ENCODE results near the gene NUTM1. TPM values are rescaled to one million over a fixed set of nuclear protein-coding genes. Genes with fewer than 3 reads are reported as not detected.

Gene NUTM1
- total RNA-seq, 4 donors from 2014 or later = not detected

- in situ Hi-C loops (cut with MboI; ENCODE audit: low pct_ligation_motif_present in 1 of 4, low pct_unique_long_range_greater_than_20kb in 1 of 4, low sequenced_read_pairs in 3 of 4) = loop anchor here in 1 of 4 donors (25.0 kb wide), 1 partner anchor 250 kb away; no protein-coding TSS in a partner anchor
- 0% methylated on average over 54 of the region's 78 CpGs; no CpG with 5 or more reads in 1 of the 2 donors for WGBS, 2 donors (ENCODE audit: low coverage in 1 of 2)
- TF ChIP-seq CTCF (IDR thresholded peaks at IDR 0.05) = no peak
- TF ChIP-seq POLR2A (IDR thresholded peaks at IDR 0.05) = peak; percentile 69
- peak; percentile 38 to 88 (median 88) for TF ChIP-seq POLR2AphosphoS5 (IDR thresholded peaks at IDR 0.05)
- no peak for TF ChIP-seq EP300 (IDR thresholded peaks at IDR 0.05; ENCODE audit: low read depth)
These were observed 5.4 kb upstream of the NUTM1 start, which contains the start of gene SLC12A6 for GRCh38 chr15:34337557-34338306. SLC12A6 (minus strand) TSS chr15:34337781; CDS start chr15:34336680, 1,101 bp downstream.

DNA sequence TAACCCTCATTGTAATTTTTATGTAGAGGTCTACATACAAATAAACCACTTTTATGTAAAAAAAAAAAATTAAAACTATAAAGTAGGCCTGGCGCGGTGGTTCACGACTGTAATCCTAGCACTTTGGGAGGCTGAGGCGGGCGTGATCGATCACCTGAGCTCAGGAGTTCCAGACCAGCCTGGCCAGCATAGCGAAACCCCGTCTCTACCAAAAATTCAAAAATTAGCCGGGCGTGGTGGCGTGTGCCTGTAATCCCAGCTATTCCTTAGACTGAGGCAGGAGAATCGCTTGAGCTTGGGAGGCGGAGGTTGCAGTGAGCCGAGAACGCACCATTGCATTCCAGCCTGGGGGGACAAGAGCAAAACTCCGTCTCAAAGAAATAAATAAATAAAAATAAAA lies 4.8 kb upstream of the NUTM1 start:
- Histone ChIP-seq H3K4me3 (peak overlapping the region in 3 of 4 donors; percentile 68 to 75 (median 73)), H3K4me1 (peaks cover 4 to 46% (median 11%) of the 10 kb centered on the region in 4 donors), H3K27ac (peak overlapping the region; percentile 88 to 96 (median 90))

More at GRCh38 chr15:34337557-34338306, 5.4 kb upstream of the NUTM1 start, which contains the start of gene SLC12A6:
- peak within 1 kb of the TSS; percentile 88 to 96 (median 90) for H3K27ac ChIP-seq
- peak within 1 kb of the TSS; percentile 68 to 98 (median 74) for H3K4me3 ChIP-seq
- H3K4me1 ChIP-seq = peaks cover 4 to 46% (median 11%) of the 10 kb centered on the region in 4 donors
- H3K27me3 ChIP-seq = no peaks in the 10 kb centered on the region
- peak; percentile 94 for DNase-seq
- H3K36me3 ChIP-seq = no peaks in the 10 kb centered on the region
- intact Hi-C loops (cut with DNase I; ENCODE audit: low total_unique reads) = no loop called here
- no peaks in the 10 kb centered on the region for H3K9me3 ChIP-seq

GRCh38 chr15:34339946-34340345 lies 3.2 kb upstream of the NUTM1 start:
- Histone ChIP-seq H3K36me3 (no peaks in the 10 kb centered on the region), H3K27ac (no peak overlapping the region), H3K27me3 (no peaks in the 10 kb centered on the region), H3K4me3 (no peak overlapping the region), H3K9me3 (no peaks in the 10 kb centered on the region), H3K4me1 (peaks cover 4 to 42% (median 11%) of the 10 kb centered on the region in 4 donors)
- in situ Hi-C loops (cut with MboI; ENCODE audit: low pct_ligation_motif_present in 1 of 4, low pct_unique_long_range_greater_than_20kb in 1 of 4, low sequenced_read_pairs in 3 of 4) (loop anchor here in 2 of 4 donors (10.0 to 25.0 kb wide), 2 partner anchors 95 to 253 kb away; no protein-coding TSS in a partner anchor), intact Hi-C loops (cut with DNase I; ENCODE audit: low total_unique reads) (loop anchor here (10.0 kb wide), 1 partner anchor 235 kb away; the partner anchor contains the start of genes EMC7 and PGBD4)
- DNase-seq = no peak
- WGBS, 2 donors (ENCODE audit: low coverage in 1 of 2) = 90 to 95% methylated on average over 3 of the region's 3 CpGs
- TF ChIP-seq EP300 (IDR thresholded peaks at IDR 0.05; ENCODE audit: low read depth) (no peak), POLR2AphosphoS5 (IDR thresholded peaks at IDR 0.05) (no peak), POLR2A (IDR thresholded peaks at IDR 0.05) (no peak), CTCF (IDR thresholded peaks at IDR 0.05) (no peak)

More for the DNA sequence above, 4.8 kb upstream of the NUTM1 start:
- no peak for TF ChIP-seq POLR2A (IDR thresholded peaks at IDR 0.05)
- TF ChIP-seq POLR2AphosphoS5 (IDR thresholded peaks at IDR 0.05) = no peak
- no peak for TF ChIP-seq CTCF (IDR thresholded peaks at IDR 0.05)
- H3K27me3 ChIP-seq = no peaks in the 10 kb centered on the region
- 82 to 89% methylated on average over 15 to 16 of the region's 16 CpGs for WGBS, 2 donors (ENCODE audit: low coverage in 1 of 2)
- no peaks in the 10 kb centered on the region for H3K9me3 ChIP-seq
- intact Hi-C loops (cut with DNase I; ENCODE audit: low total_unique reads) = no loop called here
- DNase-seq = no peak
- in situ Hi-C loops (cut with MboI; ENCODE audit: low pct_ligation_motif_present in 1 of 4, low pct_unique_long_range_greater_than_20kb in 1 of 4, low sequenced_read_pairs in 3 of 4) = loop anchor here in 1 of 4 donors (25.0 kb wide), 1 partner anchor 251 kb away; no protein-coding TSS in a partner anchor
- no peaks in the 10 kb centered on the region for H3K36me3 ChIP-seq
